Panc1 (cell line): ENCODE results near the gene IFIT3. TPM values are rescaled to one million over a fixed set of nuclear protein-coding genes. Genes with fewer than 3 reads are reported as not detected.

Experiments used
- ATAC-seq: fragments of 200-7000 bp; cut with Tn5 transposase; 2 replicates; pipeline ENCODE4 v1.9.1; 2020; ENCODE audit warnings: mild to moderate bottlenecking, moderate library complexity
- BruUV-seq: library from RNA; stranded (reverse); fragments of 400-500 nt; replicated peaks from 2 replicates; lab custom pipeline; 2021; lab: Mats Ljungman, UMichigan
- CTCF ChIA-PET: fragments of 300-600 bp; sonication (Branson Sonifier 250); formaldehyde crosslinking; loops from one replicate; lab custom pipeline; 2022; ENCODE audit warnings: antibody characterized with exemption; lab: Charles Lee
- POLR2A ChIA-PET: fragments of 300-600 bp; sonication (Branson Sonifier 250); formaldehyde crosslinking; loops from one replicate; lab custom pipeline; 2022; ENCODE audit warnings: antibody characterized with exemption; lab: Charles Lee
- DNase-seq: peaks from one replicate; pipeline ENCODE4 v3.0.0-alpha.2; 2010; ENCODE audit warnings: low read depth, low spot score
- H3K27ac ChIP-seq: 2 replicates; pipeline ENCODE4 v1.5.1; 2011; ENCODE audit warnings: mild to moderate bottlenecking, low read length, inconsistent platforms
- H3K27me3 ChIP-seq: fragments of 200-500 bp; sonication (Bioruptor generic); 2 replicates; pipeline ENCODE4 v1.6.0; 2014; ENCODE audit warnings: low read length, inconsistent platforms; ENCODE audit not compliant: control insufficient read depth, insufficient read depth
- H3K36me3 ChIP-seq: fragments of 200-500 bp; sonication (Bioruptor generic); 2 replicates; pipeline ENCODE4 v1.5.1; 2014; ENCODE audit warnings: inconsistent platforms, mild to moderate bottlenecking, low read length, moderate library complexity; ENCODE audit not compliant: control insufficient read depth, insufficient read depth
- H3K4me1 ChIP-seq: 2 replicates; pipeline ENCODE4 v1.5.1; 2011; ENCODE audit warnings: inconsistent platforms, mild to moderate bottlenecking, low read length, moderate library complexity; ENCODE audit not compliant: control insufficient read depth, insufficient read depth
- H3K4me3 ChIP-seq, 2 experiments: 2 replicates each; pipeline ENCODE4 v1.5.1; 2011 to 2012; ENCODE audit warnings: low read depth in 2 of 2, low read length in 2 of 2, mild to moderate bottlenecking in 2 of 2, inconsistent platforms in 1 of 2, moderate library complexity in 1 of 2
- H3K9me3 ChIP-seq: fragments of 200-500 bp; sonication (Bioruptor generic); 2 replicates; pipeline ENCODE4 v1.5.1; 2014; ENCODE audit warnings: low read depth, mild to moderate bottlenecking, inconsistent platforms, low read length, moderate library complexity; ENCODE audit not compliant: control insufficient read depth, insufficient read depth
- CTCF ChIP-seq: fragments of 450-650 bp; IDR thresholded peaks from 2 replicates; pipeline ENCODE4 v1.5.1; 2017; ENCODE audit warnings: mild to moderate bottlenecking
- POLR2AphosphoS5 ChIP-seq: IDR thresholded peaks from 2 replicates; pipeline ENCODE4 v1.6.1; 2012; ENCODE audit warnings: mild to moderate bottlenecking, low read depth, low read length, moderate library complexity
- REST ChIP-seq, 2 experiments: IDR thresholded peaks; 2 replicates each; pipeline ENCODE4 v1.6.1; 2011 to 2012; ENCODE audit warnings: low read depth in 2 of 2, control low read depth in 1 of 2, low read length in 1 of 2, mild to moderate bottlenecking in 1 of 2, moderate library complexity in 1 of 2; ENCODE audit not compliant: insufficient read depth in 1 of 2
- SIN3A ChIP-seq: IDR thresholded peaks from 2 replicates; pipeline ENCODE4 v1.6.1; 2012; ENCODE audit warnings: low read depth, mild to moderate bottlenecking, low read length, moderate library complexity, borderline replicate concordance; ENCODE audit not compliant: insufficient read depth
- TCF7L2 ChIP-seq: IDR thresholded peaks from 2 replicates; pipeline ENCODE4 v1.6.1; 2011; ENCODE audit warnings: mild to moderate bottlenecking, low read depth, low read length, inconsistent platforms
- in situ Hi-C: cut with HindIII; loops from 2 replicates; pipeline ENCODE4 v1.10.0; 2016; ENCODE audit warnings: low sequenced_read_pairs, low pct_unique_long_range_greater_than_20kb
- intact Hi-C: fragments of 100-400 bp; cut with micrococcal nuclease; formaldehyde crosslinking; loops from one replicate; pipeline ENCODE4 v1.10.0; 2022; ENCODE audit not compliant: unreplicated experiment
- total RNA-seq: library from RNA; stranded (reverse); gene quantifications from one replicate; pipeline ENCODE4 v1.2.1, GENCODE V29; 2021; ENCODE audit not compliant: unreplicated experiment

IFIT3 gene
- total RNA-seq, 1 experiment from 2014 or later, result 29.8 TPM

DNA sequence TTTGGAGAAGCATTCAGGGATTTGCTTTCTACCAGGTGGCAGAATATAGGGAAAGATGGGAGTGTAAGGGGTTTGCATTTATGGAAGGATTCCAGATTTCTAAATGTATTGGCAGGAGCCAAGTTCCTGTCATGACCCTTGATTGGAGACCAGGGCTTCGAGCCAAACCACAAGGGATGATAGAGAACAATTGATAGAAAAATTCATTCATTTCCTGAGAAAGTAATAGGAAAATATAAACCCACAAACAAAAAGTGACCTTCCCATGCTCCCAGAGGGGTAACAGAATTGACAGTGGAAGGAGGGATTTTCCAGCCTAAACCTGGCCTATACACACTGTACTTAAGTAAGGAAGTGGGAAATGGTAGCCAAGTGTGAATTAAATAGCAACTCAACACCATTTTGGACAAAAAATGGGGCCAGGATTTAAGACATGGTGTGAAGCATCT, 48.4 kb upstream of the IFIT3 start:
- intact Hi-C loops, result no loop called here
- DNase-seq (no peak), ATAC-seq (peak; percentile 33)
- no peak for TF ChIP-seq POLR2AphosphoS5
- no peak for TF ChIP-seq CTCF
- TF ChIP-seq SIN3A, result no peak
- TF ChIP-seq TCF7L2, result no peak
- no peak for TF ChIP-seq REST (IDR thresholded peaks at IDR 0.05; ENCODE audit: insufficient read depth in 1 of 2, low read depth in 2 of 2, low read length in 1 of 2)
- Histone ChIP-seq H3K9me3 (no peaks in the 10 kb centered on the region), H3K27me3 (no peaks in the 10 kb centered on the region), H3K27ac (peak overlapping the region; percentile 98), H3K4me1 (peaks cover 49% of the 10 kb centered on the region), H3K36me3 (no peaks in the 10 kb centered on the region), H3K4me3 (no peak overlapping the region)
- in situ Hi-C loops, result no loop called here
- no TSS peak for BruUV-seq
- ChIA-PET POLR2A (interaction anchor here (0.6 kb wide), 1 partner anchor 28 kb away, joined by 3 read pairs; no protein-coding TSS in a partner anchor), CTCF (no interaction called here)

GRCh38 chr10:89280508-89280907, 47.3 kb upstream of the IFIT3 start:
- Histone ChIP-seq H3K27me3 (no peaks in the 10 kb centered on the region), H3K4me1 (peaks cover 60% of the 10 kb centered on the region), H3K36me3 (no peaks in the 10 kb centered on the region), H3K27ac (peak overlapping the region; percentile 98), H3K4me3 (no peak overlapping the region), H3K9me3 (no peaks in the 10 kb centered on the region)
- DNase-seq (no peak), ATAC-seq (no peak)
- TF ChIP-seq POLR2AphosphoS5 (no peak), CTCF (no peak), SIN3A (no peak), REST (IDR thresholded peaks at IDR 0.05; ENCODE audit: insufficient read depth in 1 of 2, low read depth in 2 of 2, low read length in 1 of 2) (no peak), TCF7L2 (no peak)
- intact Hi-C loops (no loop called here), in situ Hi-C loops (no loop called here)
- POLR2A ChIA-PET, result no interaction called here
- CTCF ChIA-PET, result no interaction called here
- no TSS peak for BruUV-seq
